Measurements from ENCODE around the gene NXPH3.

Gene NXPH3

DNA sequence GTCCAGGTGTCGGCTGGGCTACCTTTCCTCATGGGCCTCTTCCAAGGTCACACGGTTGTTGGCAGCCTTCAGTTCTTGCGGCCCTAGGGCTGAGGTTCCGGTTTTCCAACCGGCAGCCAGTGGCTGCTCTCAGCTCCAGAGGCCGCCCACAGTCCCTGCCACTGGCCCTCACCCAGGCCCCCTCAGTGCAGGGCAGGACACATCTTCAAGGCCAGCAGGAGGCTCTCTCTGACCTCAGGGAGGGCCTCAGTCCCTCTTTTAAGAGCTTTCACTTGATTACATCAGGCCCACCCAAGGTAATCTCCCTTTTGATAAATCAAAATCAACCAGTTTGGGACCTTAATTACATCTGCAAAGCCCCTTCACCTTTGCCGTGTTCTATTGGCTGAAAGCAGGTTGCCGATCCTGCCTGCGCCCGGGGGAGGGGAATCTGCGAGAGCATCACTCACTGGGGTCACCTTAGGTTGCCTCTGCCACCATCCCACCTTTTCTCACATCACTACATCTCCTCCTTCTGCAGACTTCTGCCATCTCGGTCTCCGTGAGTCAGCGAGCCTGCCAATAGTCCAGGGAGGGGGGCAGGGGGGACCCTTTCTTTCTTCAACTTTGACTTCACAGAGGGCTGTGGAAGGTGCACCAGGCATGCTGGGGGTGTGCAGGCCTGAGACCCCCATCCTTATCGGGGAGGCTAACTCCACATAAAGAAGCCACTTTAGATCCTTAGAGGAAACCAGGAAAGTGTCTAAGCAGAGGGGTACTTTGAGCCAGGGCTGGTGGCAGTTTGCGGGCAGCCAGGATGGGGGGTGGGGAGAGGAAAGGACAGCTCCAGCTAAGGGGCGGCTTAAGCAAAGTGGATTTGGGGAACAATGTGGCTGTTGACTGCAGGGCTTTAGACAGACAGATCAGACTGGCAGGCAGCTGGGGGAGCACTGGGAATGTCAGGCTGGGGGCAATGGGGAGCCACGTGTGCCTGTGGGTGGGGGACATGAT lies 28.8 kb upstream of the NXPH3 start:
- Histone ChIP-seq H3K4me2 (ENCODE audit: low read length) (no peak overlapping the region), H2AFZ (ENCODE audit: low read depth, low read length) (no peak overlapping the region), H3K9ac (ENCODE audit: low read length) (no peak overlapping the region), H3K4me1 (ENCODE audit: low read length) (no peaks in the 10 kb centered on the region), H3K79me2 (ENCODE audit: low read length) (no peaks in the 10 kb centered on the region), H4K20me1 (ENCODE audit: insufficient read depth, low read length) (no peaks in the 10 kb centered on the region), H3K4me3 (ENCODE audit: low read length) (no peak overlapping the region), H3K27ac (ENCODE audit: low read length) (no peak overlapping the region), H3K27me3 (ENCODE audit: low read depth, low read length) (no peaks in the 10 kb centered on the region), H3K9me3 (ENCODE audit: insufficient read depth, low read length) (no peaks in the 10 kb centered on the region; the same call in 1 of the 2 replicates), H3K36me3 (replicated peaks; ENCODE audit: low read depth, low read length) (no peaks in the 10 kb centered on the region)
- TF ChIP-seq, protein P1, sequence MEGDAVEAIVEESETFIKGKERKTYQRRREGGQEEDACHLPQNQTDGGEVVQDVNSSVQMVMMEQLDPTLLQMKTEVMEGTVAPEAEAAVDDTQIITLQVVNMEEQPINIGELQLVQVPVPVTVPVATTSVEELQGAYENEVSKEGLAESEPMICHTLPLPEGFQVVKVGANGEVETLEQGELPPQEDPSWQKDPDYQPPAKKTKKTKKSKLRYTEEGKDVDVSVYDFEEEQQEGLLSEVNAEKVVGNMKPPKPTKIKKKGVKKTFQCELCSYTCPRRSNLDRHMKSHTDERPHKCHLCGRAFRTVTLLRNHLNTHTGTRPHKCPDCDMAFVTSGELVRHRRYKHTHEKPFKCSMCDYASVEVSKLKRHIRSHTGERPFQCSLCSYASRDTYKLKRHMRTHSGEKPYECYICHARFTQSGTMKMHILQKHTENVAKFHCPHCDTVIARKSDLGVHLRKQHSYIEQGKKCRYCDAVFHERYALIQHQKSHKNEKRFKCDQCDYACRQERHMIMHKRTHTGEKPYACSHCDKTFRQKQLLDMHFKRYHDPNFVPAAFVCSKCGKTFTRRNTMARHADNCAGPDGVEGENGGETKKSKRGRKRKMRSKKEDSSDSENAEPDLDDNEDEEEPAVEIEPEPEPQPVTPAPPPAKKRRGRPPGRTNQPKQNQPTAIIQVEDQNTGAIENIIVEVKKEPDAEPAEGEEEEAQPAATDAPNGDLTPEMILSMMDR (IDR thresholded peaks at IDR 0.05; ENCODE audit: low read depth, low read length) = no peak
- TF ChIP-seq EZH2phosphoT487 (IDR thresholded peaks at IDR 0.05; ENCODE audit: low read depth) = no peak

DNA sequence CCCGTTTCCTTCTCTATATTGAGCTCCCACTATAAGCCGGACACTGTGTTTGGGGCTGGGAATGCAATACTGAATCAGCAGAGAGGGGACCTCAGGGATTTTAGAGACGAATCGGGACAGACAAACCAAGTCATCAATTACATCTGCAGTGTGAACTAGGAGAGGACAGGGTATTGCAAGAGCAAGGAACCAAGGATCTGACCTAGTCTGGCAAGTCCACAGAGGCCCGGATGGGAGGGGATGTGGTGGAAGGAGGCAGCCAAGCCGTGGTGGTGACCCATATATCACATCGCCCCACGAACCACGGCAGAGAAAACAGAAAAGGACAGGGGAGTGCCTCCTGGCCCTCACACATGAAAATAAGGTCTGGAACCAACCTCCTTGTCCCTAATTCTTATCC lies 28.1 kb upstream of the NXPH3 start:
- Histone ChIP-seq H3K27ac (ENCODE audit: low read length) (no peak overlapping the region), H2AFZ (ENCODE audit: low read depth, low read length) (no peak overlapping the region), H3K9ac (ENCODE audit: low read length) (no peak overlapping the region), H3K27me3 (ENCODE audit: low read depth, low read length) (no peaks in the 10 kb centered on the region), H3K9me3 (ENCODE audit: insufficient read depth, low read length) (no peaks in the 10 kb centered on the region; the same call in 1 of the 2 replicates), H3K4me1 (ENCODE audit: low read length) (no peaks in the 10 kb centered on the region), H4K20me1 (ENCODE audit: insufficient read depth, low read length) (no peaks in the 10 kb centered on the region), H3K79me2 (ENCODE audit: low read length) (no peaks in the 10 kb centered on the region), H3K36me3 (replicated peaks; ENCODE audit: low read depth, low read length) (no peaks in the 10 kb centered on the region), H3K4me3 (ENCODE audit: low read length) (no peak overlapping the region), H3K4me2 (ENCODE audit: low read length) (no peak overlapping the region)
- TF ChIP-seq EZH2phosphoT487 (IDR thresholded peaks at IDR 0.05; ENCODE audit: low read depth) = no peak
- TF ChIP-seq, protein P1 (IDR thresholded peaks at IDR 0.05; ENCODE audit: low read depth, low read length) = no peak

DNA sequence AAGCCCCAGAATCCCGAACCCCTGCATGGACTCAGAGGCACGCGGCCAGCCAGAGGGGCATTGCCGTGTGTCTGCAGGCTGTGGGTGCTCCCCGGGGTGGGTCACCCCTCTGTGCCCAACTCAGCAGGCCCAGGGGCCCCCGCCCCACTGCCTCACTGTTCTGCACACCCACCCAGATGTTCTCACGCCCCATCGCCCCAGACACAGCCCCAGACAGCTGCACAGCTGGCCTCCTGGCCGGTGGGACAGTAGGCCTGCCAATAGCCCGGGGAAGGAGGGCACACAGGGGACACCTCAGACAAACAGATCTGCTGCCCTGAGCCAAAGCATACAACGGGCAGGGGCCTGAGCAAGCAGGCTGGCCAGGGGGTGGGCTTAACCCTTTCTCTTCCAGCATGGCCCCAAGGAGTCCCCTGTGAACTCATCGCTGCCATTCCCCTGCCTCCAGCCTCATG lies 27.6 kb upstream of the NXPH3 start:
- Histone ChIP-seq H3K27ac (ENCODE audit: low read length) (no peak overlapping the region), H3K27me3 (ENCODE audit: low read depth, low read length) (no peaks in the 10 kb centered on the region), H3K79me2 (ENCODE audit: low read length) (no peaks in the 10 kb centered on the region), H3K4me1 (ENCODE audit: low read length) (no peaks in the 10 kb centered on the region), H3K9me3 (ENCODE audit: insufficient read depth, low read length) (no peaks in the 10 kb centered on the region; the same call in 1 of the 2 replicates), H4K20me1 (ENCODE audit: insufficient read depth, low read length) (no peaks in the 10 kb centered on the region), H3K4me3 (ENCODE audit: low read length) (no peak overlapping the region), H3K9ac (ENCODE audit: low read length) (no peak overlapping the region), H3K36me3 (replicated peaks; ENCODE audit: low read depth, low read length) (no peaks in the 10 kb centered on the region), H2AFZ (ENCODE audit: low read depth, low read length) (no peak overlapping the region), H3K4me2 (ENCODE audit: low read length) (no peak overlapping the region)
- TF ChIP-seq EZH2phosphoT487 (IDR thresholded peaks at IDR 0.05; ENCODE audit: low read depth) = no peak
- TF ChIP-seq, protein P1 (IDR thresholded peaks at IDR 0.05; ENCODE audit: low read depth, low read length) = no peak

DNA sequence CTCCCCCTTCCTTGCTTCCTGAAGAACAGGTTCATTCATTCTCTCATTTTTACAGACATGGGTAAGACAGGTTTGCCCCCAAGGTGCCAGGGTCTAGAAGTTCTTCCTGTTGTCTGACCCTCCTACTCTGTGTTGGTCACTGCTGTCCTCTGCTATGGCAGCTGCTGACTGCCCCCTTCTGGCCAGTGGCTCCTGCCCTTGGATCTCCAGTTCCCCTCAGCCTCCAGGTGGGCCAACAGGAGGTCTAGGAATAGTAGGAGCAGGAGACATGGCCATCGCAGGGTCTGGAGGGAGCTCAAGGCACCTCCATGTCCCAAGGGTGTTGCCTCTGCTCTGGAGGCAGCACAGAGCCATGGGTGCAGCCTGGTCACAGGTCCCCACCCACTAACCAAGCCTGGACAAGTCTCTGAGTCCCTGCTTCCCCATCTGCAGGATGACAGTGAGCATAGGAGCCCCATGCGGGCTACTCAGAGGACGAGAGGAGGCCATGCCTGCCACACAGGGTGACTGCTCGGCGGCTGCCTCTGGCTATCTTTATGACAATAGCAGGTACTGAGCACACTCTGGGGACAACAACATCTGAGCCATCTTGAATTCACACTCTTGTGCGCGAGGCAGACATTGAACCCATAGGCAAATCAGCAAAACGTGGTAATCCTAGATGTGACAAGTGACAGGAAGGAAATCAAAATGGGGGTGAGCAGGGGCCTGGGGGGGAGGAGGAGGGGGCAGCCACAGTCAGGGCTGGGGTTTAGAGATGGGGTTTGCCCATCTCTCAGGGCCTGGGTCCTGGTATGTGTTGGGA lies 27.0 kb upstream of the NXPH3 start:
- Histone ChIP-seq H3K79me2 (ENCODE audit: low read length) (no peaks in the 10 kb centered on the region), H3K4me3 (ENCODE audit: low read length) (no peak overlapping the region), H4K20me1 (ENCODE audit: insufficient read depth, low read length) (no peaks in the 10 kb centered on the region), H3K36me3 (replicated peaks; ENCODE audit: low read depth, low read length) (no peaks in the 10 kb centered on the region), H3K4me1 (ENCODE audit: low read length) (no peaks in the 10 kb centered on the region), H3K27me3 (ENCODE audit: low read depth, low read length) (no peaks in the 10 kb centered on the region), H3K4me2 (ENCODE audit: low read length) (no peak overlapping the region), H3K27ac (ENCODE audit: low read length) (no peak overlapping the region), H3K9ac (ENCODE audit: low read length) (no peak overlapping the region), H3K9me3 (ENCODE audit: insufficient read depth, low read length) (no peaks in the 10 kb centered on the region; the same call in 1 of the 2 replicates), H2AFZ (ENCODE audit: low read depth, low read length) (no peak overlapping the region)
- TF ChIP-seq, protein P1 (IDR thresholded peaks at IDR 0.05; ENCODE audit: low read depth, low read length) = peak; percentile 52
- no peak for TF ChIP-seq EZH2phosphoT487 (IDR thresholded peaks at IDR 0.05; ENCODE audit: low read depth)
